Endometrial microvascular endothelial cells (primary cell): ENCODE data around the gene PAPSS2. TPM values are rescaled to one million over a fixed set of nuclear protein-coding genes. Genes with fewer than 3 reads are reported as not detected.
"Not testable (repeated sequence)": the region's sequence is repeated elsewhere in the genome, so short reads cannot be mapped to it uniquely, and the experiment has no call there.

ENCODE experiments used
- in situ Hi-C: cut with HindIII; loops from 2 replicates; pipeline ENCODE4 v1.10.0; 2017; ENCODE audit warnings: low sequenced_read_pairs, low pct_unique_long_range_greater_than_20kb; ENCODE audit errors: inconsistent ontology term
- total RNA-seq: library from RNA; depleted of rRNA; stranded (reverse); fragments of >200 nt; gene quantifications from one replicate; pipeline ENCODE4 v1.2.3, GENCODE V29; 2015; ENCODE audit errors: inconsistent ontology term

Gene PAPSS2
- total RNA-seq = 79.9 TPM

DNA sequence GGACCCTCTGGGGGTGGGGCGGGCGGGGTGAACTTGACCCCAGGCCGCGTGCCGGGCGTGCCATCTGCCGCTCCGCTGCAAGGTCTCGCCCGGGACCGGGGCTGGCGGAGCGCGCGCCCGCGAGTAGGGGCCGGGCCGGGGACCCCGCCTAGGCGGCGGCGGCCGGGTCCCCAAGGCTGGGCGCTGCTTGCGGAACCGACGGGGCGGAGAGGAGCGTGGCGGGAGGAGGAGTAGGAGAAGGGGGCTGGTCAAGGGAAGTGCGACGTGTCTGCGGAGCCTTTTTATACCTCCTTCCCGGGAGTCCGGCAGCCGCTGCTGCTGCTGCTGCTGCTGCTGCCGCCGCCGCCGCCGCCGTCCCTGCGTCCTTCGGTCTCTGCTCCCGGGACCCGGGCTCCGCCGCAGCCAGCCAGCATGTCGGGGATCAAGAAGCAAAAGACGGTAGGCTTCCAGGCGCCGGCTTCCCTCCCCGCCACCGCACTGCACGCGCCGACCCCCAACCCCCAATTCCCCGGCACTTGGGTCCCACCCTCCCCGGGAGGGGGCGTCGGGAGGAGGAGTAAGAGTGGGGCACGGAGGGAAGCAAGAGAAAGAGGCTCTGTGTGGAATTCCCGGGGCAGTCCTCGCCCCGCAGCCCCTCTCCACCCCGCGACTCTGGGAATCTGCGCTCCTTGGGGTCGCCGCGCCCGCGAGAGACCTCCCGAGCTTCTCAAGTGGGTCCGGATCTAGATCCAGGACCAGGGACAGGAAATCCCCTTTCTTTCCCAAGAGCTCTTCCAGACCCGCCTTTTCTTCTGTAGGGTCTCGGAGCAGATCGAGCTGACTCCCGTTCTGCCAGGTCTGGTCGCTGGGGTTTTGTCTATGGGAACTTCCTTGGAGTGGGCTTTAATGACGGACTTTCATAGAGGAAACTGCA is at the start of gene PAPSS2:
Gene PAPSS2, plus strand, starts transcription at position 308 of the 913 bp plus-strand sequence. Its CDS starts 104 bp downstream, at position 412.
- in situ Hi-C loops = no loop called here

DNA sequence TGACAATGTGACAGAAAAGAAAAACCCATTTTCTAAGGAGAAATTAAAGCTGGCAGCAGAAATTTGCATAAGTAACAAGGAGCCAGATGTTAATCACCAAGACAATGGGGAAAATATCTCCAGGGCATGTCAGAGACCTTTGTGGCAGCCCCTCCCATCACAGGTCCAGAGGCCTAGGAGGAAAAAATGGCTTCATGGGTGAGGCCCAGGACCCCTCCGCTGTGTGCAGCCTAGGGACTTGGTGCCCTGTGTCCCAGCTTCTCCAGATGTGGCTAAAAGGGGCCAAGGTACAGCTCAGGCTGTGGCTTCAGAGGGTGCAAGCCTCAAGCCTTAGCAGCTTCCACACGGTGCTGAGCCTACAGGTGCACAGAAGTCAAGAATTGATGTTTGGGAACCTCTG is 48.3 kb upstream of the PAPSS2 start:
- in situ Hi-C loops = not testable (repeated sequence)

DNA sequence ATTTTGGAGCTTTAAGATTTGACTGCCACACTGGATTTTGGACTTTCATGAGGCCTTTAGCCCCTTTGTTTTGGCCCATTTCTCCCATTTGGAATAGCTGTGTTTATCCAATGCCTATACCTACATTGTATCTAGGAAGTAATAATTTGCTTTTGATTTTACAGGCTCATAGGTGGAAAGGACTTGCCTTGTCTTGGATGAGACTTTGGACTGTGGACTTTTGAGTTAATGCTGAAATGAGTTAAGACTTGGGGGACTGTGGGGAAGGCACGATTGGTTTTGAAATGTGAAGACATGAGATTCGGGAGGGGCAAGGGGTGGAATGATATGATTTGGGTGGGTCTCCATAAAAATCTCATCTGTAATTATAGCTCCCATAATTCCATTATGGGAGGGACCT is 47.6 kb upstream of the PAPSS2 start:
- in situ Hi-C loops = no loop called here

- in situ Hi-C loops = no loop called here
These were observed 45.9 kb upstream of the PAPSS2 start for GRCh38 chr10:87613751-87614150.

DNA sequence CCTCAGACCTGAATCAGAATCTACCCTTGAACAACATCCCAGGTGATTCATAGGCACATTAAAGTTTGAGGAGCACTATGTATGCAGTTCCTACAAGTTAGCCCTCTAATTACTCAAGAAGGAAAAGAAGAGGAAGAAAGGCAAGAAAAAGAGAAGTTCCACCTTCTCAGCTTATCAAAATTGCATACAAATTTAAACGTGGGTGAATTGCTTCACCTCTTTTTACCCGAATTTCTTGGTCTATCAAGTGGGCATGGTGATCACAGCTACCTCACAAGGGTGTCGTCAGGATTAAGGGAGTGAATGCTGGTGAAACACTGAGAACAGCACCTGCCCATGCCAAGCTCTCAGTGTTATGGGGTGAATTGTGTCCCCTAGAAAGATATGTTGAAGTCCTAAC is 43.8 kb upstream of the PAPSS2 start:
- in situ Hi-C loops = no loop called here

DNA sequence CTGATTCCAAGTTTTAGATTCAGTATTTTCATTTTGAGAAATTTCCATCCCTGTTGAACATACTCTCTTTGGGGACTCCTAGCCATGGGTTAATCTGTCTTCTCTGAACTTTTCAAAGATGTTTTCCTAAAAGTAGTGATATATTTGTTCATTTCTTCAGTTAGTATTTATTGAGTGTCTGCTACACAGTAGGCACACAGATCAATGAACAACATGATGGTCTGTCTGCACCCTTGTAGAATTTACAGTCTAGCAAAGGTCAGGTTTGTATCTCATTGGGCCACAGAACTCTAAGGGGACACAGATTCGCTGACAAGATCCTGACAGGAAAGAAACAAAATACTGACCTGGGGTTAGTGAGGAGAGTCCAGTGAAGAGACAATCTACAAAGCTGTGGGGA is 42.2 kb upstream of the PAPSS2 start:
- in situ Hi-C loops = no loop called here

GRCh38 chr10:87618566-87619423 is 40.9 kb upstream of the PAPSS2 start:
- in situ Hi-C loops = no loop called here

- in situ Hi-C loops = no loop called here
These were observed 40.0 kb upstream of the PAPSS2 start for GRCh38 chr10:87619705-87620104.

DNA sequence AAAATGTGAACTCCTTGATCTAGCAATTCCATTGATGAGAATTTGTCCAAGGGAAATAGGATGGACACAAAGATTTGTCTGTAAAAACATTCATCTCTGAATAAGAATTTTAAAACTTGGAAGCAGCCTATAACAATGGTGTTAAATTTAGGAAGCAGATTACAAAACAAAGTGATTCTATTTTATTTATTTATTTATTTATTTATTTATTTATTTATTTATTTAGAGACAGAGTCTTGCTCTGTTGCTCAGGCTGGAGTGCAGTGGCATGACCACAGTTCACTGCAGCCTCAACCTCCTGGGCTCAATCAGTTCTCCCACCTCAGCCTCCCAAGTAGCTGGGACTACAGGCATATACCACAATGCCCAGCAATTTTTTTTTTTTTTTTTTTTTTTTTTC is 38.2 kb upstream of the PAPSS2 start:
- in situ Hi-C loops = not testable (repeated sequence)

GRCh38 chr10:87622314-87623004 is 37.2 kb upstream of the PAPSS2 start:
- in situ Hi-C loops = no loop called here

DNA sequence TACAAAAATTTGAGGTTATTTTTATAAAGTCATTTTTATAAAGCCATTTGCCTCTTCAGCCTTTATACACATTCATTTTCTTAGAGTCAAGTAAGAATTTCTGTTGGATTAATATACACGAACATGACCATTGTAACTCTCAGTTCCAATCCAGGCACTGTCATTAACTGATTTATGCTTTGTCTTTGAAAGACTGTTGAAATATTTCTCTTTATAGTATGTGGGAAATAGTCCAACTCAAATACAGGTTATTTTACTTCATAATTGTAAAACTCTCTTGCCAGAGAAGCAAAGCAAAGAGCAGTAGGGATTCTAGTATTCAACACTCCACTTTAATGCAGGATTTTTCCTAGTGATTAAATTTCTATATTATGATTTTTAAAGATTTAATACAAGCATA is 36.5 kb upstream of the PAPSS2 start:
- in situ Hi-C loops = no loop called here

DNA sequence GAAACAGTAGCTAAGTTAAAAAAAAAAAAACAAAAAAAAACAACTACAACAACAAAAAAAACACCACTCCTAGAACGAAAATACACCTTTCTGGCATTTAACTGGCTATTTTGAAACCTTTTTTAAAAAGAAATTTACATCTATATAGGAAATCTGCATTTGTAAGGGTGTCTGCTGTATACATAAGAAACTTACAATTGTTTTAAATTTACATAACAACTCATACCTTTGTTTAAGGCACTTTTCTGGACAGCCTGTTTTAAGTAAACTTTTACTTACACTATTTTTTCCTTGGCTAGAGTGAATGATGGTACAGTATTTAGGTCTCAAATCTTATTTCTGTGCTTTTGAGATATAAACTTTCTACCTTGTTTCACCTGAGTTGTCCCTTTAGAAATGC is 34.0 kb upstream of the PAPSS2 start:
- in situ Hi-C loops = no loop called here

DNA sequence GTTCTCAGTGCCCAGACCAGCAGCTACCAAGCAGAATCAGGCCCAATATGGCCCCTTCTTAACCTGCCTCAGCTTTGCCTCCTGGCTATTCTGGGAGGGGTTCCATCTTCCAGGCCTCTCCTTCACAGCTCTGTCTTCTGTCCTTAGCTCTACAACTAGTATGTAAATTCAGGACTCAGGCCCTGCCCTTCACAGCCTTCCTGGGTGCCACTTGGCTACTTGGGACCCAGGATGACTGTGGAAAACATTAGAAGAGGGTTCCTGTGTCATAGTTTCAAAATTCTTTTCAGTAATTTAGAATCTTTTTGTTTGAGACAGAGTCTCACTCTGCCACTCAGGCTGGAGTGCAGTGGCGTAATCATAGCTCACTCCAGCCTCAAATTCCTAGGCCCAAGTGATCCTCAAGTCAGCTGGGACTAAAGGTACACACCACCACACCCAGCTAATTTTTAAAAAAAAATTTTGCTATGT is 33.2 kb upstream of the PAPSS2 start:
- in situ Hi-C loops = no loop called here

GRCh38 chr10:87630171-87630570 is 29.5 kb upstream of the PAPSS2 start:
- in situ Hi-C loops = no loop called here

GRCh38 chr10:87632454-87632853 is 27.2 kb upstream of the PAPSS2 start:
- in situ Hi-C loops = no loop called here

- in situ Hi-C loops = no loop called here
These were observed 25.4 kb upstream of the PAPSS2 start for GRCh38 chr10:87634311-87634710.

- in situ Hi-C loops = no loop called here
These were observed 24.0 kb upstream of the PAPSS2 start for GRCh38 chr10:87635498-87636312.

DNA sequence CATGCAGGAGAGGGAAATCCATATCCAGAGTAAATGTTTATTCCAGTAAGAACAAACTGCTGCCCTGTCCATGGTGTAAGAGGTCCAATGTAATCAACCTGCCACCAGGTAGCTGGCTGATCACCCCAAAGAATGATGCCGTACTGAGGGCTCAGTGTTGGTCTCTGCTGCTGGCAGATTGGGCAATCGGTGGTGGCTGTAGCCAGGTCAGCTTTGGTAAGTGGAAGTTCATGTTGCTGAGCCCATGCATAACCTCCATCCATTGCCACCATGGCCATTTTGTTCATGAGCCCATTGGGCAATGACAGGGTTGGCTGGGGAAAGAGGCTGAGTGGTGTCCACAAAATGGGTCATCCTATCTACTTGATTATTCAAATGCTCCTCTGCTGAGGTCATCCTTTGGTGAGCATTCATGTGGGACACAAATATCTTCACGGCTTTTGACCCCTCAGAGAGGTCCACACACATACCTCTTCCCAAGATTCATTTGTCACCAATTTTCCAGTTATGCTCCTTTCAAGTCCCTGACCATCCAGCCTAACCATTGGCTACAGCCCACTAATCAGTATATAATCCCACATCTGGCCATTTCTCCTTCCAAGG is 23.3 kb upstream of the PAPSS2 start:
- in situ Hi-C loops = no loop called here
